KBM-7 (cell line): ENCODE measurements around the gene PHLPP1.

Source experiments
- DNase-seq: peaks from one replicate; pipeline ENCODE4 v3.0.0-alpha.2; 2015
- in situ Hi-C: fragments of 300-500 bp; cut with MboI; formaldehyde crosslinking; loops from 2 replicates; pipeline ENCODE4 v1.14.3; 2020; ENCODE audit warnings: low sequenced_read_pairs, low pct_unique_long_range_greater_than_20kb, mixed read lengths

Gene PHLPP1

GRCh38 chr18:62948788-62949187, 233.4 kb downstream of the PHLPP1 start:
- DNase-seq: no peak
- in situ Hi-C loops: no loop called here

- in situ Hi-C loops: no loop called here
- no peak for DNase-seq
These were observed 234.9 kb downstream of the PHLPP1 start for GRCh38 chr18:62950246-62950645.

GRCh38 chr18:62952807-62953206, 237.5 kb downstream of the PHLPP1 start:
- in situ Hi-C loops: no loop called here

GRCh38 chr18:62953663-62954062, 238.3 kb downstream of the PHLPP1 start:
- in situ Hi-C loops: no loop called here
- DNase-seq: peak; percentile 43

More at GRCh38 chr18:62952807-62953206, 237.5 kb downstream of the PHLPP1 start:
- no peak for DNase-seq

GRCh38 chr18:62954366-62954765, 239.0 kb downstream of the PHLPP1 start:
- in situ Hi-C loops: no loop called here
- DNase-seq: no peak

- in situ Hi-C loops: no loop called here
- DNase-seq: peak; percentile 85
These were observed 242.6 kb downstream of the PHLPP1 start for GRCh38 chr18:62957885-62958472.

GRCh38 chr18:62959481-62959880, 244.1 kb downstream of the PHLPP1 start:
- in situ Hi-C loops: no loop called here
- DNase-seq: no peak

GRCh38 chr18:62963507-62963906, 248.2 kb downstream of the PHLPP1 start:
- DNase-seq: no peak
- in situ Hi-C loops: no loop called here

- no peak for DNase-seq
- in situ Hi-C loops: no loop called here
These were observed 249.1 kb downstream of the PHLPP1 start for GRCh38 chr18:62964432-62964831.

- in situ Hi-C loops: no loop called here
- no peak for DNase-seq
These were observed 251.7 kb downstream of the PHLPP1 start for GRCh38 chr18:62967089-62967488.

- DNase-seq: no peak
- in situ Hi-C loops: no loop called here
These were observed 258.3 kb downstream of the PHLPP1 start for GRCh38 chr18:62973689-62974088.

GRCh38 chr18:62974388-62974787, 259.0 kb downstream of the PHLPP1 start:
- in situ Hi-C loops: no loop called here
- DNase-seq: no peak

GRCh38 chr18:62974928-62975675, 259.8 kb downstream of the PHLPP1 start:
- no peak for DNase-seq
- in situ Hi-C loops: loop anchor here (25.0 kb wide), 2 partner anchors 363 to 788 kb away; partner anchors contain the start of genes PIGN and RELCH

- in situ Hi-C loops: loop anchor here (25.0 kb wide), 2 partner anchors 363 to 788 kb away; partner anchors contain the start of genes PIGN and RELCH
- DNase-seq: no peak
These were observed 260.4 kb downstream of the PHLPP1 start for GRCh38 chr18:62975785-62976184.

- in situ Hi-C loops: loop anchor here (25.0 kb wide), 2 partner anchors 364 to 789 kb away; partner anchors contain the start of genes PIGN and RELCH
- DNase-seq: no peak
These were observed 260.9 kb downstream of the PHLPP1 start for GRCh38 chr18:62976227-62976626.

GRCh38 chr18:62977512-62977911, 262.2 kb downstream of the PHLPP1 start:
- in situ Hi-C loops: loop anchor here (25.0 kb wide), 2 partner anchors 365 to 790 kb away; partner anchors contain the start of genes PIGN and RELCH
- DNase-seq: no peak

GRCh38 chr18:62978251-62979049, 263.1 kb downstream of the PHLPP1 start:
- no peak for DNase-seq
- in situ Hi-C loops: loop anchor here (25.0 kb wide), 2 partner anchors 366 to 791 kb away; partner anchors contain the start of genes PIGN and RELCH

GRCh38 chr18:62979176-62979575, 263.8 kb downstream of the PHLPP1 start:
- in situ Hi-C loops: loop anchor here (25.0 kb wide), 2 partner anchors 367 to 792 kb away; partner anchors contain the start of genes PIGN and RELCH
- peak; percentile 35 for DNase-seq

- DNase-seq: no peak
- in situ Hi-C loops: loop anchor here (25.0 kb wide), 2 partner anchors 368 to 793 kb away; partner anchors contain the start of genes PIGN and RELCH
These were observed 264.6 kb downstream of the PHLPP1 start for GRCh38 chr18:62979900-62980299.
